HEK293 (cell line): ENCODE measurements around the gene SQSTM1.

Source experiments
- CTCF ChIA-PET: fragments of 350-600 bp; formaldehyde crosslinking; extraction: SDS; loops from one replicate; lab custom pipeline; 2021; ENCODE audit warnings: antibody characterized with exemption; lab: Yijun Ruan, JAX
- POLR2A ChIA-PET: fragments of 300-600 bp; formaldehyde crosslinking; extraction: SDS; loops from one replicate; lab custom pipeline; 2020; ENCODE audit warnings: antibody characterized with exemption, inconsistent platforms; lab: Yijun Ruan, JAX
- H3K27ac ChIP-seq: fragments of 200-500 bp; sonication (Bioruptor generic); 2 replicates; pipeline ENCODE4 v1.5.1; 2014; ENCODE audit warnings: low read depth, low read length, control low read depth, inconsistent platforms; ENCODE audit errors: extremely low read depth
- H3K36me3 ChIP-seq, 2 experiments: fragments of 200-500 bp in 1 of 2; sonication (Bioruptor generic) in 1 of 2; 1 replicate in 1 of 2; 2 replicates in 1 of 2; pipeline ENCODE4 v1.5.1; 2014 to 2017; ENCODE audit warnings: inconsistent platforms in 2 of 2, low read length in 2 of 2; ENCODE audit not compliant: control insufficient read depth in 2 of 2, insufficient read depth in 1 of 2
- H3K4me1 ChIP-seq: fragments of 200-500 bp; sonication (Bioruptor generic); 2 replicates; pipeline ENCODE4 v1.5.1; 2014; ENCODE audit warnings: mild to moderate bottlenecking, low read length, inconsistent platforms; ENCODE audit not compliant: control insufficient read depth, insufficient read depth
- H3K4me3 ChIP-seq: 2 replicates; pipeline ENCODE4 v1.5.1; 2011; ENCODE audit warnings: low read depth, mild to moderate bottlenecking, control low read depth, low read length, moderate library complexity
- H3K9me3 ChIP-seq: fragments of 200-500 bp; sonication (Bioruptor generic); 2 replicates; pipeline ENCODE4 v1.5.1; 2014; ENCODE audit warnings: low read depth, low read length, inconsistent platforms; ENCODE audit not compliant: control insufficient read depth, insufficient read depth
- BCL11A ChIP-seq: fragments of 450-650 bp; formaldehyde crosslinking; IDR thresholded peaks from 2 replicates; pipeline ENCODE4 v1.5.1; 2016; ENCODE audit warnings: low read depth, missing biosample characterization, missing genetic modification characterization
- GLIS1 ChIP-seq: fragments of 450-650 bp; formaldehyde crosslinking; IDR thresholded peaks from 2 replicates; pipeline ENCODE4 v1.5.1; 2016; ENCODE audit warnings: missing biosample characterization, missing genetic modification characterization
- GLIS2 ChIP-seq: fragments of 450-650 bp; formaldehyde crosslinking; IDR thresholded peaks from 2 replicates; pipeline ENCODE4 v1.5.1; 2016; ENCODE audit warnings: missing biosample characterization, missing genetic modification characterization
- ZFP37 ChIP-seq: fragments of 450-650 bp; formaldehyde crosslinking; IDR thresholded peaks from 2 replicates; pipeline ENCODE4 v1.5.1; 2016; ENCODE audit warnings: missing biosample characterization, missing genetic modification characterization
- ZNF146 ChIP-seq: fragments of 450-650 bp; formaldehyde crosslinking; IDR thresholded peaks from 2 replicates; pipeline ENCODE4 v1.5.1; 2016; ENCODE audit warnings: missing biosample characterization, missing genetic modification characterization
- ZNF157 ChIP-seq: fragments of 450-650 bp; formaldehyde crosslinking; IDR thresholded peaks from 2 replicates; pipeline ENCODE4 v1.5.1; 2016; ENCODE audit warnings: missing biosample characterization, missing genetic modification characterization
- ZNF202 ChIP-seq: fragments of 450-650 bp; formaldehyde crosslinking; IDR thresholded peaks from 2 replicates; pipeline ENCODE4 v1.5.1; 2016; ENCODE audit warnings: missing biosample characterization, missing genetic modification characterization, borderline replicate concordance
- ZNF391 ChIP-seq: fragments of 450-650 bp; formaldehyde crosslinking; IDR thresholded peaks from 2 replicates; pipeline ENCODE4 v1.5.1; 2016; ENCODE audit warnings: low read depth, missing biosample characterization, missing genetic modification characterization, borderline replicate concordance
- ZNF404 ChIP-seq: fragments of 450-650 bp; formaldehyde crosslinking; IDR thresholded peaks from 2 replicates; pipeline ENCODE4 v1.5.1; 2017; ENCODE audit warnings: missing biosample characterization, missing genetic modification characterization
- ZNF514 ChIP-seq: fragments of 450-650 bp; formaldehyde crosslinking; IDR thresholded peaks from 2 replicates; pipeline ENCODE4 v1.5.1; 2016; ENCODE audit warnings: missing biosample characterization, missing genetic modification characterization
- ZNF518A ChIP-seq: fragments of 450-650 bp; formaldehyde crosslinking; conservative IDR thresholded peaks from 2 replicates; pipeline ENCODE4 v1.5.1; 2016; ENCODE audit warnings: low read depth, missing biosample characterization, missing genetic modification characterization
- ZNF548 ChIP-seq: fragments of 450-650 bp; formaldehyde crosslinking; IDR thresholded peaks from 2 replicates; pipeline ENCODE4 v1.5.1; 2016; ENCODE audit warnings: missing biosample characterization, missing genetic modification characterization
- ZNF658 ChIP-seq: fragments of 450-650 bp; formaldehyde crosslinking; IDR thresholded peaks from 2 replicates; pipeline ENCODE4; 2016; ENCODE audit warnings: missing biosample characterization, missing genetic modification characterization
- ZNF837 ChIP-seq: fragments of 450-650 bp; formaldehyde crosslinking; IDR thresholded peaks from 2 replicates; pipeline ENCODE4 v1.5.1; 2016; ENCODE audit warnings: missing biosample characterization, missing genetic modification characterization
- ZNF843 ChIP-seq: fragments of 450-650 bp; formaldehyde crosslinking; IDR thresholded peaks from 2 replicates; pipeline ENCODE4 v1.5.1; 2016; ENCODE audit warnings: missing biosample characterization, missing genetic modification characterization
- TF ChIP-seq, protein P1 (sequence below): fragments of 450-650 bp; IDR thresholded peaks from 2 replicates; pipeline ENCODE4 v1.5.1; 2018; ENCODE audit warnings: missing biosample characterization, missing genetic modification characterization
- TF ChIP-seq, protein P2 (sequence below): fragments of 450-650 bp; formaldehyde crosslinking; IDR thresholded peaks from 2 replicates; pipeline ENCODE4 v1.5.1; 2016; ENCODE audit warnings: missing biosample characterization, missing genetic modification characterization

The SQSTM1 gene

DNA sequence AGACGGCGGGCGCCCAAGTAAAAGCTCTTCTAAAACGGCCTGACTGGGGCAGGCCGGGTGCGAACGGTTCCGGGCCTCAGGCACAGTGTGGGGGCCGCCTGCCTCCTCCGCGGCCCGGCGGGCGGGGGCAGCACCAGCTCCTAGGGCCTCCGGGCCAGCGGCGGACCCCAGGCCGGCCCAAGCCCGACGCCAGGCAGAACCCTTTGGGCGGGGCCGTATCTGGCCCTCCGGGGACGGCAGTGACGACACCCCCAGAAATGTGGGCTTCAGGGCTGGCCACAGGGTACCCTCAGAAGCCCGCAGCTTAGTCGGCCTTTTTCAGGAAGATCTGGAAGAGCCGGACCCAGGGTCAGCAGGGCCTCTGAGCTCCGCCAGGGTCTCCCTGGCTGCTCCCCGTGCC, 23.0 kb upstream of the SQSTM1 start (continued):
- TF ChIP-seq ZNF548 (tag by site-specific recombination) (no peak), ZNF518A (tag by site-specific recombination) (no peak)
- TF ChIP-seq, all 188 proteins: peak for 0

DNA sequence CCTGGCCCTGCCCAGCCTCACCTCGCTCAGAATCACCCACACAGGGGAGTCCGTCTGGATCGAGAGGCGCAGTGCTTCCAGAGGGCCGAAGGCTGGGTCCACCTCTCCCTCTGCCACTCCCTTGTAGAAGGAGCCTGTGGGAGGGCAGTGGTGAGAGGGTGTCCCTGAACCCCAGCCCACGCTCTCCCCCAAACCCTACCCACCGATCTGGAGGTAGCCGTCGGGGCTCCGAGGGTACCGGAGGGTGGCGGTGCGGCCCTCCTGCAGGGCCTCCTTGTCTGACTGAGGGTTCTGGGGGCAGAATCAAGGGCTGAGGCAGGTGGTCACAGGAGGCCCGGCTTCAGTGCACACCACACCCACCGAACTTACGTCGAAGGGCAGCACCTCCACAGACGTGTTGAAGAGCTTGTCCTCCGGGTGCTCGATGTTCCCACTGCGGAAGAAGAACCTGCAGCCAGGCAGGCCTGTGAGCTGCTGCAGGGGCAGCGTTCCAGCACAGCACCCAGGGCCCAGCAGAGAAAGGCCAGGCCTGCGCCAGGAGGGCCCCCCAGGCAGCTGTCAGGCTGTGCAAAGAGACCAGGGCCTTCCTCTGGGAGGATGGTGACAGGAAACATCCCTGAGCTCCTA, 22.4 kb upstream of the SQSTM1 start:
- ChIA-PET CTCF (interaction anchor here (0.6 to 1.0 kb wide), 3 partner anchors 11 to 70 kb away, joined by 3 to 4 read pairs (median 3); no protein-coding TSS in a partner anchor), POLR2A (interaction anchor here (1.6 to 2.3 kb wide), 2 partner anchors 22 to 35 kb away, joined by 6 to 11 read pairs; partner anchors contain the start of gene SQSTM1)
- peaks cover 0 to 59% of the 10 kb centered on the region in 2 experiments; a peak in 1 of 3 replicates for H3K36me3 ChIP-seq

DNA sequence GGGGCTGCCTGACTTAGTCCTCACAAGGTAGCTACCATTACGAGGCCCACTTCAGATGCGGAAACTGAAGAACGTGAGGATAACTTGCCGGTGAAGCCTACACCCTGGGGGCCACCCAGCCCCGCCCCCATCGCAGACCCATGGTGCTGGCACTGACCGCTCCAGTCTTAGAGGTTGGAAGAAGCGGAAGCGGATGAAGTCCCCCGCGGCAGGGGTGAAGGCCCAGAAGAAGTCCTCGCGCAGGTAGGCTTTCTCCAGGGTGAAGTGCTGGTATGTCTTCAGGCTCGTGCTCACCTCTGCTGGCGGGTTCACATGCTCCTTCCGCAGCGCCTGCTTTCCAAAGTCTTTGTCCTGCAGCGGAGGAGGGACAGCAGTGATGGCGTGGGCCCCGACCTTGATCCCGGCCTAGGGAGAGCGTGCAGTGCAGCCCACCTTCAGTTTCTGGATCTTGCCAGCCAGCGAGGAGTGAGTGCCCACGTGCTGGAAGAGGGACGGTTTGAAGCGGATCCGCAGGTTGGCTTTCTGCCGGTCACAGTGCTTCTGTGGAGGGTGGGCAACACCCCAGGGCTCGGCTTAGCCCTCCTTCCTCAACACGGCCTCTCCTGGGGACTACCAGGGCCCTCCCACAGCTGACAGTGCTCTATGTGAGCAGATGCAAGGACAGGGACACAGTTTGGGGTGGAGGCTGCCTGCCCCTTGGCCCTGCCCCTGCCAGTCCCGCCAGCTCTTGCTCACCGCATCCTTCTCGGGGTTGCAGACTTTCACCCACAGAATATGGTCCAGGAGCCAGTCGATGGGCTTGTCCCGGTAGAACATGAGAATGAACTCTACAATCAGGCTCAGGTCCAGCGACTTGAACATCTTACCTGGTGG, 21.7 kb upstream of the SQSTM1 start:
- no peaks in the 10 kb centered on the region for H3K9me3 ChIP-seq
- H3K27ac ChIP-seq = no peak overlapping the region
- H3K36me3 ChIP-seq = peaks cover 0 to 61% of the 10 kb centered on the region in 2 experiments; a peak in 1 of 3 replicates
- H3K4me1 ChIP-seq = peaks cover 11% of the 10 kb centered on the region
- no peak for TF ChIP-seq ZFP37 (tag by site-specific recombination)
- 0 out of 2 replicates have a peak, but pooled peaks have one; percentile 2 for TF ChIP-seq GLIS2 (tag by site-specific recombination)
- CTCF ChIA-PET = interaction anchor here (0.6 kb wide), 1 partner anchor 10 kb away, joined by 4 read pairs; no protein-coding TSS in a partner anchor
- POLR2A ChIA-PET = no interaction called here
- no peak overlapping the region for H3K4me3 ChIP-seq

More for the DNA sequence above, 22.4 kb upstream of the SQSTM1 start:
- H3K4me1 ChIP-seq = peaks cover 5% of the 10 kb centered on the region
- TF ChIP-seq ZNF146 (tag by site-specific recombination) (no peak), GLIS2 (tag by site-specific recombination) (peak; percentile 57; the same call in 1 of the 2 replicates), ZNF658 (tag by site-specific recombination) (no peak), ZNF404 (tag by site-specific recombination) (no peak), ZNF843 (tag by site-specific recombination) (no peak), GLIS1 (tag by site-specific recombination) (peak; percentile 56)
- no peaks in the 10 kb centered on the region for H3K9me3 ChIP-seq
- H3K4me3 ChIP-seq = no peak overlapping the region
- no peak overlapping the region for H3K27ac ChIP-seq

DNA sequence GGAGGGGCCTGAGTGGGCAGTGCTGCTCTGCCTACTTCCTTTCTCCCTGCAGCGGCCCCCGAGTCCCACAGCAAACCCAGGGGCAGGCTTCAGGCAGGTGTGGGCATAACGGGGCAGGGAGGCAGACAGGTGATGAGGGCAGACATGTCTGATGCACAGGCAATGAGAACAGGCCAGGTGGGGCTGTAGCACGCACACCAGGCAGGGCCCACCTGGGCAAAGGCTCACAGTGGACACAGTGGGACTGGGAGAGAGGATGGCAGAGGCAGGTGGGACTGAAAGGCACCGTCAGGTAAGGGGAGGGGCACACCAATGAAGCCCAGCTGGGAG, 21.1 kb upstream of the SQSTM1 start:
- ChIA-PET CTCF (interaction anchor here (1.1 kb wide), 1 partner anchor 36 kb away, joined by 4 read pairs; no protein-coding TSS in a partner anchor), POLR2A (no interaction called here)
- Histone ChIP-seq H3K36me3 (peaks cover 0 to 63% of the 10 kb centered on the region in 2 experiments; a peak in 1 of 3 replicates), H3K9me3 (no peaks in the 10 kb centered on the region), H3K4me3 (no peak overlapping the region), H3K27ac (no peak overlapping the region), H3K4me1 (peaks cover 16% of the 10 kb centered on the region)
- TF ChIP-seq, protein P1, sequence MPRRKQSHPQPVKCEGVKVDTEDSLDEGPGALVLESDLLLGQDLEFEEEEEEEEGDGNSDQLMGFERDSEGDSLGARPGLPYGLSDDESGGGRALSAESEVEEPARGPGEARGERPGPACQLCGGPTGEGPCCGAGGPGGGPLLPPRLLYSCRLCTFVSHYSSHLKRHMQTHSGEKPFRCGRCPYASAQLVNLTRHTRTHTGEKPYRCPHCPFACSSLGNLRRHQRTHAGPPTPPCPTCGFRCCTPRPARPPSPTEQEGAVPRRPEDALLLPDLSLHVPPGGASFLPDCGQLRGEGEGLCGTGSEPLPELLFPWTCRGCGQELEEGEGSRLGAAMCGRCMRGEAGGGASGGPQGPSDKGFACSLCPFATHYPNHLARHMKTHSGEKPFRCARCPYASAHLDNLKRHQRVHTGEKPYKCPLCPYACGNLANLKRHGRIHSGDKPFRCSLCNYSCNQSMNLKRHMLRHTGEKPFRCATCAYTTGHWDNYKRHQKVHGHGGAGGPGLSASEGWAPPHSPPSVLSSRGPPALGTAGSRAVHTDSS = no peak
- TF ChIP-seq ZNF514 (tag by site-specific recombination) (no peak), ZNF391 (tag by site-specific recombination) (no peak), ZNF202 (tag by site-specific recombination) (no peak), ZNF837 (tag by site-specific recombination) (no peak), BCL11A (tag by site-specific recombination) (no peak), ZNF157 (no peak)
- TF ChIP-seq, protein P2, sequence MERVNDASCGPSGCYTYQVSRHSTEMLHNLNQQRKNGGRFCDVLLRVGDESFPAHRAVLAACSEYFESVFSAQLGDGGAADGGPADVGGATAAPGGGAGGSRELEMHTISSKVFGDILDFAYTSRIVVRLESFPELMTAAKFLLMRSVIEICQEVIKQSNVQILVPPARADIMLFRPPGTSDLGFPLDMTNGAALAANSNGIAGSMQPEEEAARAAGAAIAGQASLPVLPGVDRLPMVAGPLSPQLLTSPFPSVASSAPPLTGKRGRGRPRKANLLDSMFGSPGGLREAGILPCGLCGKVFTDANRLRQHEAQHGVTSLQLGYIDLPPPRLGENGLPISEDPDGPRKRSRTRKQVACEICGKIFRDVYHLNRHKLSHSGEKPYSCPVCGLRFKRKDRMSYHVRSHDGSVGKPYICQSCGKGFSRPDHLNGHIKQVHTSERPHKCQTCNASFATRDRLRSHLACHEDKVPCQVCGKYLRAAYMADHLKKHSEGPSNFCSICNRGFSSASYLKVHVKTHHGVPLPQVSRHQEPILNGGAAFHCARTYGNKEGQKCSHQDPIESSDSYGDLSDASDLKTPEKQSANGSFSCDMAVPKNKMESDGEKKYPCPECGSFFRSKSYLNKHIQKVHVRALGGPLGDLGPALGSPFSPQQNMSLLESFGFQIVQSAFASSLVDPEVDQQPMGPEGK (tag by site-specific recombination) = no peak
